GM21360 (cell line): ENCODE results near the gene RBM15.

ENCODE experiments used
- ATAC-seq: cut with Tn5 transposase; IDR thresholded peaks from one replicate; pipeline ENCODE4 v1.9.1; 2021; ENCODE audit warnings: mild to moderate bottlenecking, moderate library complexity; ENCODE audit not compliant: unreplicated experiment

RBM15 gene, protein sequence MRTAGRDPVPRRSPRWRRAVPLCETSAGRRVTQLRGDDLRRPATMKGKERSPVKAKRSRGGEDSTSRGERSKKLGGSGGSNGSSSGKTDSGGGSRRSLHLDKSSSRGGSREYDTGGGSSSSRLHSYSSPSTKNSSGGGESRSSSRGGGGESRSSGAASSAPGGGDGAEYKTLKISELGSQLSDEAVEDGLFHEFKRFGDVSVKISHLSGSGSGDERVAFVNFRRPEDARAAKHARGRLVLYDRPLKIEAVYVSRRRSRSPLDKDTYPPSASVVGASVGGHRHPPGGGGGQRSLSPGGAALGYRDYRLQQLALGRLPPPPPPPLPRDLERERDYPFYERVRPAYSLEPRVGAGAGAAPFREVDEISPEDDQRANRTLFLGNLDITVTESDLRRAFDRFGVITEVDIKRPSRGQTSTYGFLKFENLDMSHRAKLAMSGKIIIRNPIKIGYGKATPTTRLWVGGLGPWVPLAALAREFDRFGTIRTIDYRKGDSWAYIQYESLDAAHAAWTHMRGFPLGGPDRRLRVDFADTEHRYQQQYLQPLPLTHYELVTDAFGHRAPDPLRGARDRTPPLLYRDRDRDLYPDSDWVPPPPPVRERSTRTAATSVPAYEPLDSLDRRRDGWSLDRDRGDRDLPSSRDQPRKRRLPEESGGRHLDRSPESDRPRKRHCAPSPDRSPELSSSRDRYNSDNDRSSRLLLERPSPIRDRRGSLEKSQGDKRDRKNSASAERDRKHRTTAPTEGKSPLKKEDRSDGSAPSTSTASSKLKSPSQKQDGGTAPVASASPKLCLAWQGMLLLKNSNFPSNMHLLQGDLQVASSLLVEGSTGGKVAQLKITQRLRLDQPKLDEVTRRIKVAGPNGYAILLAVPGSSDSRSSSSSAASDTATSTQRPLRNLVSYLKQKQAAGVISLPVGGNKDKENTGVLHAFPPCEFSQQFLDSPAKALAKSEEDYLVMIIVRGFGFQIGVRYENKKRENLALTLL

DNA sequence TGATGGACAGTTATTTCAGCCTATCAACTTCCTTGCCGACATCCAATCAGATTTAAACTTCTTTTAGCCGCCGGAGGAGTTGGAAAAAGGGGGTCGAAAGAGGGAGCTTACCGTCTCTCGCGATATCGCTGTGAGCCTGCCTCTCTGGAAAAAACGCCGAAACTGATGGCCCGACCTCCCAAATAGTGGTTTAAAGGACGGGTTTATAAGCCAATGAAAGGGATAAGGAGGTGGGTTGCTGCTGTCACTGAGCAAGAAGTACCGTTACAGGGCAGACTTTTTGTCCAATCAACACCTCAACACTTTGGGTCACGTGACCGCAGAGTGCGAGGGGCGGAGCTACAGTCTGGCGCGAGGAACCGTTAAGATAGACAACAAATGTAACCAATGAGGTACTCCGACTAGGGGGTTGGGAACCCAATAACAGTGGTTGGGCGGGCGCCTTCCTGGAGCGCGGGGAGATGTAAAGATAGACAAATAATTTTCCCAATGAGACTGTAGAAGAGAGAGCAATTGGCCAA is at the start of gene RBM15:
Gene RBM15, plus strand, starts transcription at position 492 of the 521 bp plus-strand sequence. Its CDS starts 29 bp downstream, at position 521.
- ATAC-seq: peak; percentile 63

DNA sequence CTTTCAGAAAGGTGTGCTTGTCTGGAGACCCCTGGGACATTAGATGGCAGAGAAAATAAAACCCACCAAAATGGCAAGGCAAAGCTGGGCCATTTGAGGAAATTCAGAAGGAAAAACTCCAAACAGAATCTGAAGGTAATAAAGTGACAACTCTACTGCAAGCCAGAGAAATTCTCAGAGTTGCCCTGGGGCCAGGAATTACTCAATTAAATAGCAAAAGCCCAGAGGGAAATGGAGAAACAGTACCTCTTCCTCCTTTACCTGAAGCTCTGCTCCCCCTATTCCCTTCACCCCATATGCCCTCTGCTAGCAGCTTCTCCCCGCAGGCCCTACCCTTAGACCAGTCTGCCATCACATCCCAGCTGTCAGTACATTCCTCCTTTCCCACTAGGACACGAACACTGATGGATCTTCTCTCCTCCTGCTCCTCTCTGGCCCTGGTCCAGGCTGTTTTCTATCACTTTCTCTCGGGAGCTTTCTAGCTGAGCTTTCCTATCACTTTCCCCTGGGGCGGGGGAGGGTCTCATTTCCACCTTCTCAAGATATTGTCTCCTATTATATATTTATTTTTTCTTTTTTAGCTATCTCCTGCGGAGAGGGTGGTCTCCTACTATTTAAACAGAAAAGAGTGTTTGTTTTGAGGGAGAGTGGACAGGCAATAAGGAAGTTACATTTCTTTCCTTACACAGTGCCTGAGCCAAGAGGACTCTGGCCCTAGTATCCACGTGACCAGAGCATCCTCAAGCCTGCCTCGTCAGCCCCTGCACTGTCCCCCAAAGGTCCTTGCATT is 47.7 kb upstream of the RBM15 start:
- ATAC-seq: no peak

DNA sequence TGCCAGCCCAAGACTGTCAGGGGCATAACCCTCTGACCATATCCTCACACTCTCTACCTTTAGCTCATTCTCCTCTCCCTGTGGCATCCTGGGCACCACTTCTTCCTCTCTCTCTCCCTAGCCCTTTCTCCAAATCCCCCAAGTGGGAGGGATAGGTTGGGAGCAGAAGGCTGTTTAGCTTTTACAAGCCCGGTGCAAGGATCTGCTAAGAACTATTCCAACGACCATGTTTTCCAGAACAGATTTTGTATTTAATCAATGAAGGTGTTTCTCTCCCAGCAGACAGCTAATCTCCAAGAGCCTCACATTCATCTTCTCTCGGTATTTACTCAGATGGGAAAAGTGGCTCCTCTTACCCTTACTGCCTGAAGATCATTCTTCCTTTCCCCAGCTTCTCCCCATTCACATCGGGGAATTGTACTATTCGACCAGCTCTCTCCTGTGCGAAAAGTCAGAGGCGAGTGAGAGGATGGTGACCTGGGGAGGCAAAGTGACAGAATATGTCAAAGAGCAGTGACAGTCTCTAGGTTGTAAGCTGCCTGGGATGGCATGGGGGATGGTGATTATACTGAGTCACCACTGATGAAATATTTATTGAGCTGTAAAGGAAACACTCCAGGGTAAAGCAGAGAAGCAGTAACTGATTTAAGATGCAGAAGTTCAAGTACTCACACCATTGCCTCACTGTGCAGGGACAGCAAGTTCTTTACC is 47.0 kb upstream of the RBM15 start:
- no peak for ATAC-seq

DNA sequence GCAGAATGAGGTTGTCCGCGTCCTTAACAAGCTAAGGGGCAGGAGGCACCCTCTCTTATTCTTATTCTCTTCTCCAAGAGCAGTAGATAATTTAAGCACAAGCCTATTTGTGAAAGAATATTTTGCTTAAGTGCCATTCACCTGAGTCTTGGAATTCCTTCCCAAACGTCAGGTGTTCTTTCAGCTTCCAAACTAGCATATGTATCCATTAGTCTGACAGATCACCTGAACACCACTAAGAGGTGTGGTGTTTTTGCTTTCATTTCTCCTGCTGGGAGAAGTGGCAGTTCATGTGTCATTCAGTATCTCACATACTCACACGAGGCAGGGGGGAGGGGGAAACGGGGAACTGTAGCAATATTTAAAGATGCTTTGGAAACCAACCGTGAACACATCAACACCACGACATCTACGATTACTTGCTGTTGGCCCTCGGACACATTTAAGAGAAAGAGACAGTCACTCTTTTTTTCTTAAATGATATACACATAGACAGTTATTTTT is 45.5 kb upstream of the RBM15 start:
- ATAC-seq: no peak

GRCh38 chr1:110294308-110294707 is 44.9 kb upstream of the RBM15 start:
- no peak for ATAC-seq

GRCh38 chr1:110298991-110299390 is 40.2 kb upstream of the RBM15 start:
- no peak for ATAC-seq

GRCh38 chr1:110300412-110301085 is 38.6 kb upstream of the RBM15 start:
- no peak for ATAC-seq

GRCh38 chr1:110302836-110303235 is 36.3 kb upstream of the RBM15 start:
- ATAC-seq: no peak

- no peak for ATAC-seq
These were observed 33.2 kb upstream of the RBM15 start for GRCh38 chr1:110305900-110306420.

DNA sequence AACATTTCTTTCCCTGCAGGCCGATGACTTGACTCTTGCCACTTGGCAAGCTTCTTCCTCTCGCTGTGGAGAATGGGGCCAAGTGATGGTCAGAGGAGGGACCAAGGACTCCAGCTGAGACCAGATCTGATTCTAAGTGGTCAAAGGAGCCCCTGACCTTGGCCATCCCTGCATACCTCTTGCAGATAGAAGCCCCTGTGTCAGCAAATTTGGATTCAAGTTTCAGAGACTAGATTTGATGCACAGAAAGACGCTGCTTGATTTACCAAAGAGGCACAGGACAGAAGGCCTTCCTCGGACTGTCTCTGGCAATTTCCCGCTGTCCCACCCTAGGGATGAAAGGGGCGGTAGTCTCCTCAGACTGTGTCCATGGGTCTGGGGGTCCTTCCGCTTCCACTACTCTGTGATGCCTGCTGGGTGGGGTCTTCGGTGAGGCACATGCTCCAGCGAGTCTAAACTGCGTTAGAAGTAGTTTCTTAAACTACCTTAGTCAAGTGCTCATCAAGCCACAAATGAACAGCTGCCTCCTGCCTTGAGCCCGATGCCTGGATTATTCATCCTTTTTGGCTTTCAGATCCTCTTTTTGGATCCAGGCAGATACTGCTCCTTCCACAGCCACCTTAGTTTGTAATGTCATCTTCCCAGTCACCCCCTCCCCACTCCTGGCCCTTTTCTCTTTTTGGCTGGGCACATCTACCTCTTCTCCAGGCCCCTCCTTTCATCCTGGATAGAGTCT is 31.8 kb upstream of the RBM15 start:
- no peak for ATAC-seq

DNA sequence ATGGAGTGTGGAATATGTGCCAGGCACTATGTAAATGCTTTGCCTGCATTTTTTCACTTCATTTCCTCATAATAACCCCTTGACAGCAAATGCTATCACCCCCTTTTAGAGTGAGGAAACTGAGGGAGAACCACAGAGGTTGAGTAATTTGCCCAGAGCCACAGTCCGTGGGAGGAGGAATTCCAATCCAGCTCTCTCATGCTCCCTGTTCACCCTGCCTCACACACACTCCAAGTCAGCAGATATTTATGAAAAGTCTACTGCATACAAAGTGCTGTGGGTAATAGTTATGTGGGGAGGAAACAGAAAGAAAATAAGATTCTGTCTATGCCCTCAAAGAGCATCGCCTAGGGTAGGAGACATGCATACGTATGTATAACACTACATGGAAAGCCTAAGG is 30.9 kb upstream of the RBM15 start:
- ATAC-seq: no peak

DNA sequence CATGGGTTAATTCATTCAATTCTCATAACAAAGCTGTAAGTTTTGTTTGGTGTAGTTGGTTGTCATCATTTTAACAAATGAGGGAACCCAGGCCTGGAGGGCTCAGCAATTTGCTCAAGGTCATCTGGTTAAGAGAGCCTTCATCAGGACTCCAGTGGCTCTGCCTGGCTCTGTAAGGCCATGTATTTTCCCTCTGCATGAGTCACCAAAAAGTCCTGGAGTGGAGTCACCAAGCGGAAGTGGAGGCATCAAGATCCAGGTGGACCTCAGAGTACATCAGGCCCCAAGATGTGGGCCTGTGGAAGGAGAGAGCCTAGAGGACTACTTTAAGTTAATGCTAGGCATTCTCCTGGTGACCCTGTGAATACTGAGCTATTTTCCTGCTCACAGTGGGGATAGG is 30.0 kb upstream of the RBM15 start:
- no peak for ATAC-seq

GRCh38 chr1:110309767-110310166 is 29.4 kb upstream of the RBM15 start:
- no peak for ATAC-seq

DNA sequence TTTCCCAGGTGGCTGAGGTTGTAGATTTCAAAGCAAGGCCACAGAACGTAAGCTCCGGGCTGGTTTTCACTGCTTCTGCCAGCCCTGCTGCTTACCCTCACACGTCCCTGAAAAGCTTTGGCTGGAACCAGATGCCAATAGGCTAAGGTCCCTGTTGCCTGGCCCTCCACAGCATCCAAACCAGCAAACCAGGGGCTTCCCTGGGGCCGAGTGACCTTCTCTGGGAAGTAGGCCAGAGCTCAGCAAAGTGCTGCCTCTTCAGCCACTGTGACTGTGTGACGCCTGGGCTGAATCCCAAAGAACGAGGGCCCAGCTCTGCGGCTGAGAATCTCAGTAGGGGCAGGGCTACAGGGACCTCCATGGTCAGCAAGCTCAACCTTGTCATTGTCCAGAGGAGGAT is 28.9 kb upstream of the RBM15 start:
- no peak for ATAC-seq

- ATAC-seq: no peak
These were observed 26.7 kb upstream of the RBM15 start for GRCh38 chr1:110312188-110313121.

GRCh38 chr1:110316735-110317134 is 22.4 kb upstream of the RBM15 start:
- ATAC-seq: no peak

GRCh38 chr1:110318046-110318445 is 21.1 kb upstream of the RBM15 start:
- ATAC-seq: no peak
